T-helper 2 cell treated with Interferon-gamma antibody and Interleukin-4, amounts not matched to agents 100 ng/mL and 5 ng/mL, for 36 hours (primary cell): ENCODE results near the gene BRICD5. TPM values are rescaled to one million over a fixed set of nuclear protein-coding genes. Genes with fewer than 3 reads are reported as not detected.

Experiments
- intact Hi-C: fragments of 100-400 bp; cut with micrococcal nuclease; formaldehyde crosslinking; loops from one replicate; pipeline ENCODE4 v1.15.1; 2023
- total RNA-seq: library from RNA; stranded (reverse); gene quantifications from 2 replicates; pipeline ENCODE4 v1.2.3, GENCODE V29; 2022

The BRICD5 gene
- total RNA-seq, 1 donor from 2014 or later, result 12.1 TPM

GRCh38 chr16:2184346-2184745 lies 26.3 kb downstream of the BRICD5 start:
- intact Hi-C loops, result no loop called here

DNA sequence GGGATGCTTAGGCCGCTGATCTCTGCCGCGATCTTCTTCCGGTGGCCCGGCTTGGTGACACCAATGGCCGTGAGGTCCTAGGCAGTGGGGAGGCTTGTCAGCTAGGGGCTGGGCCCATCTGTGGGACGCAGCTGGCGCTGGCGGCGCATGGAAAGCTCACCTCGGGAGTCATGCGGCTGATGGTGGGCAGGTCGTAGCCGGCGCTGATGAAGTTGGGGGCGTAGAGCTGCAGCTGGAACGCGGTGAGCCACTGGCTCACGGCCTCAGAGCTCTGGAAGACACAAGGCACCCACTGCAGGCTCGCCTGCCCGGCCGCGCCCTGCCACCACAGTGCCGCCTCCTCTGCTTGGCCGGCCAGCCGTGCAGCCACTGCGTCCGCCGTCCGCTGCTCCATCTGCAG lies 27.0 kb downstream of the BRICD5 start:
- intact Hi-C loops, result no loop called here

DNA sequence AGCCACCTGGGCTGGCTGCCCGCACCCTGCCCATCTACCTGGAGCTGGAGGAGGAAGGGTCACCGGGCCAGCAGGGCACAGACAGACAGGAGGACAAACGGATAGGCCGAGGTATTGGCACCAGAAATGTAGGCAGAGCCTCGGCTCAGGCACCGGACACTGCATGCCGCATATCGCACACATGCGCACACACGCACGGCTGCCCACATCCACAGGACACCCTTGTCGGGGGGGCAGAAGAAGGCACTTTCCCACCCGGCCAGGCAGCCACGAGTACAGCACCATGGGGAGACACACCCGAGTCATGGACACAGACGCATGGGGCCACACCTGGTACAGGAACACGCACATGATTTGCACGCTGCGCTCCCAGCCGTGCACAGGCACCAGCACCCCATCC lies 28.7 kb downstream of the BRICD5 start:
- intact Hi-C loops, result no loop called here

GRCh38 chr16:2180962-2181923 lies 29.4 kb downstream of the BRICD5 start:
- intact Hi-C loops, result no loop called here

DNA sequence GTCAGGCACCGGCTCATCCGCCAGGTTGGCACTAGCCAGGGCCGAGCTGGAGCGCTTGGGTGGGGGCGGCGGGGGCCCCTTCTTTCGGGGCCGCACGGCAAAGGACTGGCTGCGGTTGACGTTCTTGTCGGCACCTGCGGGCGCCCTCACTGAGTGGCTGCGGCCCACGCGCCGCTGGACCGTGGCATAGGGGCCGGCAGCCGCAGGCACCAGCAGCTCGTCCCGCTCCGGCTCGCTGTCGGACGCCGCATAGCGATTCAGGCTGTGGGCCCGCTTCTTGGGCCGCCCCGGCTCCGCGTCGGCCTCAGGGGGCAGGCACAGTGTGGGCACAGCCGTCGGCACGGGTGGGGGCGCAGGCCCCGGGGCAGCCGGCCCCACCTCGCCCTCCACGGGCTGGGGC lies 30.2 kb downstream of the BRICD5 start:
- intact Hi-C loops, result no loop called here

DNA sequence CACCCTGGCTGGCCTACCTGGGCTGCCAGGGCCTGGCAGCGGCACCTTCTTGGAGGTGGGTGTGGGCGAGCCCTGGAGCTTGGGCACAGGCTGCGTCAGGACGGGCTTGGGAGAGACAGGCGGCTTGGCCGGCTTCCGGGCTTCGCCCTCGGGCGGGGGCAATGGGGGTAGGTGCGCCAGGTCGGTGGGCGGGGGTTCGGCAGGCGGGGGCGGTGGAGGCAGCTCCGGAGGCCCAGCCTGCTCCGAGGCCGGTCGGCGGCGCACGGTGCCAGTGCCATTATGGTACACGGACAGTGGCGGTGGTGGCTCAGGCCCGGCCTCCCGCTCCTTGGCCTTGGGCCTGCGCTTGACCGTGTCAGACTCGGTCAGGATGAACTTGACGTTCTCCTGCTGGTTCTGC lies 31.1 kb downstream of the BRICD5 start:
- intact Hi-C loops, result no loop called here

DNA sequence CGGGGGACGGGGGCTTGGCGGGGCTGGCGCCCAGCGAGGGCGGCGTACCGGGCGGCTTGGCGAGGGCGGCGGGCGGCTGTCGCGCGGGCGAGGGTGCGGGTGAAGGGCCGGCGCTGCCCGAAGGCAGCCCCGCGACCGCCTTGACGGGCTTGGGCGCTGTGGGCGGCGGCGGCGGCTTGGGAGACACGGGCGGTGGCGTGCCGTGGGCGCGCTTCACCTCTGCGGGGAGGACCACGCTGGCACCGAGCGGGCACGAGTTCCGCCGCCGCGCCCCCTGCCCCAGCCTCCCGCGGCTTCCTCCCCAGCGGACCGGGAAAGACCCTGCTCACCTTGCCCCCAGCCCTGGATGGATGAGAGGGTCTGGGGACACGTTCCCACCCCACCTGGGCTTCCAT lies 31.6 kb downstream of the BRICD5 start:
- intact Hi-C loops, result no loop called here

DNA sequence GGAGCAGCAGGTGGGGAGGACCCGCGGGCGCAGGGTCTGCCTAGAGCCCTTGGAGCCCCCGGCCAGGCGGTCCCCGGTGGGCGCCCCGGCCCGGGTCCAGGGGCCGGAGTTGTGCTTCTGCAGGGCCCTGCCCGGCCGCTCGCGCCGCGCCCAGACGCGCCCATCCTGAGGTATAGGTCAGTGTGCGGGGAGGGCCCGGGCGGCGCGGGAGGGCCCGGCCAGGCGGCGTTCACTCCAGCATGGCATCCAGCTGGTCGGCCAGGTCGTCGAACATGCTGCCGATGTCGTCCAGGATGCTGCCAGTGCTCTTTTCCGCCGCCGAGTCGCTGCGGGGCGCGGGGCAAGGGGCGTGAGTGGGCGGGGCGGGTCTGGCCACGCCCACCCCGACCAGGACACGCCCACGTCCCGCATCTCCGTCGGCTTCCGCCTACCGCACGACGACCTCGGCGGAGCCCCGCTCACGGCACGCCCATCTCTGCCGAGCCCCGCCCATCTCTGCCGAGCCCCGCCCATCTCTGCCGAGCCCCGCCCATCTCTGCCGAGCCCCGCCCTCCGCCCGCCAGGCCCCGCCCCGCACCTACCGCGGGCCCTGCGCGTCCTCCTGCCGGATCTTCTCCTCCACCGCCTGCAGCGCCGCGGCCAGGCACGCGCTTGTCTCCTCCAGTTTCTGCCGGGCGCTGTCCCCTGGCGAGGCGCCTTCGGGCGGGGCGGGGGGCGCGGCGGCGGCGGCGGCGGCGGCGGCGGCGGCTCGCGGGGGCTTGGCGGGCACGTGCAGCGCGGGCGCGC lies 32.1 kb downstream of the BRICD5 start:
- intact Hi-C loops, result no loop called here

DNA sequence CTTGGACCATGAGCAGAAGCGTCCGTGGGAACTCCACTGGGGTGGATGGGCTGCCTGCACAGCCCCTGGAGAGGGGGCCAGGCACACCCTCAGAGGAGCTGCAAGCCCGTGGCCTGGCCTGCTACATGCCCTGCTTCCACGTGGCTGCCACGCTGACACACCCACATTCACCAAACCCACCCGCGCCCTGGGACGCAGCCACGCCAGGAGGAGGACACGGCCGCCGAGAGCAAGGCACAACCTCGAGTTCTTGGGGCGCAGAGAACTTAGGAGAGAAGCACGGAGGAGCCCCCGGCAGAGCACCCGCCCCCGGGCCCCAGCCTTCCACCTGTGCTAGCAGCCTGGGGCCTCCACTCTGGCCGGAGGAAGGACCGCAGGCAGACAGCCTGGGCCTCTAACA lies 33.1 kb downstream of the BRICD5 start:
- intact Hi-C loops, result no loop called here

DNA sequence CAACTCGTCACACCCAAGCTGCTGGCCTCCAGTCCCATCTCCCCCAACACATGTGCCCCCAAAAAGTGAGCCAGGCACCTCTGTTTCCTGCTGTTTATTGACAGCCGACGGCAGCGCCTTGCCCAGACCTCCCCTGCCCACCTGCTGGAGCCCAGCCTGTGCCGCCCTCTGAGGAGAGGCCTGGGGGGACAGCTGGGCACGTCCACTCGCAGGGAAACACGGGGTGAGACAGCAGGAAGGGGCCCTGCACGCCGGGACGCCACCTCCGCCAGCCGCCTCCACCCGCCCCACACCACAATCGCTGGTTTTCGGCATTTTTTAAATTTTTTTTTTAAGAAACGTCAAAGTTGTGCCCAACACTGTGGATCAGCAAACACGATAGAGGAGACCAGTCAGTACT lies 33.6 kb downstream of the BRICD5 start:
- intact Hi-C loops, result no loop called here

DNA sequence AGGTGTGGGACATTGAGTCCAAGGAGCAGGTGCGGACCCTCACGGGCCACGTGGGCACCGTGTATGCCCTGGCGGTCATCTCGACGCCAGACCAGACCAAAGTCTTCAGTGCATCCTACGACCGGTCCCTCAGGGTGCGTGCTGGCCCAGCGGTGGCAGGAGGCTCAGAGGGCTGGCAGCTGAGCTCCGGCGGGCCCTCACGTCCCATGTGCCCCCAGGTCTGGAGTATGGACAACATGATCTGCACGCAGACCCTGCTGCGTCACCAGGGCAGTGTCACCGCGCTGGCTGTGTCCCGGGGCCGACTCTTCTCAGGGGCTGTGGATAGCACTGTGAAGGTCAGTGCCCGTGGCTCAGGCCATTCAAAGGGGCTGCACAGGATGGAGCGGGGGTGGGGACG lies 34.6 kb downstream of the BRICD5 start:
- intact Hi-C loops, result no loop called here

GRCh38 chr16:2175454-2175853 lies 35.2 kb downstream of the BRICD5 start:
- intact Hi-C loops, result no loop called here

DNA sequence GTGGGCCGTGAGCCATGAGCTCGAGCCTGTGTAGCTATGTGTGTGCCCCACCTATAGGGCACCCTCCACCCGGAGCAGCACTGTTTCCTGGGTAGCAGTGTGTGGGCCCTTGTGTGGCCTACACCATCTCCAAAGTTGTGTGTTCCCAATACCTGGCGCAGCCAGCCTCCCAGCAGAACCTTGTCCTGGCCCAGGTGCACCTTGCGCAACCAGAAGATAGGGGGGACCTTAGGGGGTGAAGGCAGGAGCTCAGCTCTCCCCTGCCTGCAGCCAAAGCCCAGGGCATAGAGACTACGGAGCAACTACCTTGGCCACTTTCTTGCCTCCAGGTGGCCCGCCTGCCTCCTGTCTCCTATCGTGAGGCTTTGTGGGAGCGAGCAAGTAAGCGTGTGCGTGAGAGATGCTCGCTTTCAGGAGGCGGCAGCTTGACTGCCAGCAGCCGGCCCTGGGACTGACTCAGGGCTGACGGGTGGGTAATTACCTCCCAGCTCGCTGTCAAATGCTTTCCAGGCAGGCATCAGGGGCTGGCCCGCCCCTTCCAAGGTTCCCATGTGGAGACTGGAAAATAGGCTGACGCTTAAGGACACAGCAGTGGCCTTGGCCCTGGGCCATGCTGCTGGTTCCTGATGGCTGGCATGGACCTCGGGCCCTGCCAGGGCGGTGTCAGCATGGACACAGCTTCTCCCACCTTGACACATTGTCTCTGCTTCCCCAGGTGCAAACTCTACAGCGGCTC lies 36.1 kb downstream of the BRICD5 start:
- intact Hi-C loops, result no loop called here

DNA sequence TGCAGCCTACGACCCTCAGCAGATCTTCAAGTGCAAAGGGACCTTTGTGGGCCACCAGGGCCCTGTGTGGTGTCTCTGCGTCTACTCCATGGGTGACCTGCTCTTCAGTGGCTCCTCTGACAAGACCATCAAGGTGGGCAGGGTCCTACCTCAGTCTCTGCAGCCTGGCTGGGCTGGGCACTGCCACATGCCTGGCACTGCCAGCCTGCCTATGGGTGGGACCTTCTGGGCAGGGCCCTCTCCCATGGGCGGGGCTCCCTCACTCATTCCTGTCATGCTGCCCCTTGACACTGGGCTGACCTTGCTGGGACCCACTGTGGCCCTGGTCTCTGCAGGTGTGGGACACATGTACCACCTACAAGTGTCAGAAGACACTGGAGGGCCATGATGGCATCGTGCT lies 36.7 kb downstream of the BRICD5 start:
- intact Hi-C loops, result no loop called here

- intact Hi-C loops, result no loop called here
These were observed 37.3 kb downstream of the BRICD5 start for GRCh38 chr16:2173366-2173765.

- intact Hi-C loops, result no loop called here
These were observed 37.9 kb downstream of the BRICD5 start for GRCh38 chr16:2172688-2173335.

- intact Hi-C loops, result no loop called here
These were observed 39.0 kb downstream of the BRICD5 start for GRCh38 chr16:2171601-2172178.

DNA sequence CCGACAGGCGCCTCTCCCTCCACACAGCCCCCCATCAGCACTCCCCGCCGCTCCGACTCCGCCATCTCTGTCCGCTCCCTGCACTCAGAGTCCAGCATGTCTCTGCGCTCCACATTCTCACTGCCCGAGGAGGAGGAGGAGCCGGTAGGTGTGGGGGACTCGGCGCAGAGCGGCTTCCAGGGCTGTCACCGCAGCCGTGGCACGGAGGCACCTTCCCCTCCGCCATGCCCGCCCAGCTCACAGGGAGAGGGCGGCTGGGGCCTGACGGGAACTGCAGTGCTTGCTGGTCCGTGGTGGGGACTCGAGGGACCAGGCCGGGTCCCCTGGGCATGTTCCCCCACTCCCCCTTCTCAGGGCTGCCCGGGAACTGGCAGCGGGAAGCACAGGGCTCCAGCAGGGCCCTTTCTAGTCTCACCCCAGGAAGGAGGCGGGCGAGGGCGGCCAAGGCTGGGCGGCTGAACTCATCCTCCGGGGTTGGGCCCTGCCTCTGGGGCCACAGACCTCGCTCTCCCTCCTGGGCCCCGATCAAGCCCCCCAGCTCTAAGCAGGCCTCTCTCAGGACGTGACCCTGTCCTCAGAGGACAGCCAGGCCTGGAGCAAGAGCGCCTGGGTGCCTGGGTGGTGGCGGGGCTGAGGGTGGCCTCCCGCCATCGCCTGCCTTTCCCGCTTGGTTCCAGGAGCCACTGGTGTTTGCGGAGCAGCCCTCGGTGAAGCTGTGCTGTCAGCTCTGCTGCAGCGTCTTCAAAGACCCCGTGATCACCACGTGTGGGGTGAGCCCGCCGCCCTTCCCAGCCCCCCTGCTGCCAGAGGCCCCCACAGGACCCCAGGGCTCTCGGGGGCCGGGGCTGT lies 39.9 kb downstream of the BRICD5 start:
- intact Hi-C loops, result no loop called here

- intact Hi-C loops, result no loop called here
These were observed 40.6 kb downstream of the BRICD5 start for GRCh38 chr16:2170080-2170479.

- intact Hi-C loops, result no loop called here
These were observed 43.5 kb downstream of the BRICD5 start for GRCh38 chr16:2167068-2167638.
